K562 (cell line): ENCODE results near the gene SLC33A1. TPM values are rescaled to one million over a fixed set of nuclear protein-coding genes. Genes with fewer than 3 reads are reported as not detected.
A peak's percentile ranks its signal among the peaks of the same experiment; 100 is the strongest.

Experiments used
- AFF1 ChIP-seq, 2 experiments: fragments of 450-650 bp; IDR thresholded peaks; 2 replicates each; pipeline ENCODE4 v1.6.1; 2018; ENCODE audit warnings: mild to moderate bottlenecking in 2 of 2, low read depth in 1 of 2; ENCODE audit not compliant: partially characterized antibody in 2 of 2
- CSDE1 ChIP-seq, 2 experiments: fragments of 450-650 bp; IDR thresholded peaks; 2 replicates each; pipeline ENCODE4 v1.6.1; 2016; ENCODE audit warnings: mild to moderate bottlenecking in 1 of 2
- DNMT1 ChIP-seq: fragments of 450-650 bp; IDR thresholded peaks from 2 replicates; pipeline ENCODE4 v1.6.1; 2016; ENCODE audit warnings: antibody characterized with exemption, mild to moderate bottlenecking
- ELK1 ChIP-seq: sonication (generic); formaldehyde crosslinking; IDR thresholded peaks from 2 replicates; pipeline ENCODE4 v1.8.1; 2022; ENCODE audit warnings: missing genetic modification reagents
- ETS1 ChIP-seq: conservative IDR thresholded peaks from 2 replicates; pipeline ENCODE4 v1.6.1; 2011; ENCODE audit warnings: low read depth, mild to moderate bottlenecking, low read length; ENCODE audit not compliant: control insufficient read depth
- GTF2B ChIP-seq: IDR thresholded peaks from 2 replicates; pipeline ENCODE4 v1.6.1; 2011; ENCODE audit not compliant: insufficient read length; ENCODE audit errors: extremely low read depth
- JUNB ChIP-seq: fragments of 450-650 bp; formaldehyde crosslinking; conservative IDR thresholded peaks from 2 replicates; pipeline ENCODE4 v1.4.0; 2020; ENCODE audit warnings: mild to moderate bottlenecking
- LARP7 ChIP-seq: fragments of 450-650 bp; IDR thresholded peaks from 2 replicates; pipeline ENCODE4 v1.6.1; 2016
- MAFG ChIP-seq: fragments of 450-650 bp; conservative IDR thresholded peaks from 2 replicates; pipeline ENCODE4 v1.6.1; 2016; ENCODE audit warnings: missing genetic modification characterization, missing compliant biosample characterization
- MCM3 ChIP-seq: fragments of 450-650 bp; IDR thresholded peaks from 2 replicates; pipeline ENCODE4 v1.6.1; 2016
- MTA2 ChIP-seq: fragments of 450-650 bp; IDR thresholded peaks from 2 replicates; pipeline ENCODE4 v1.6.1; 2016; ENCODE audit warnings: low read depth
- NCOA1 ChIP-seq: fragments of 450-650 bp; IDR thresholded peaks from 2 replicates; pipeline ENCODE4 v1.6.1; 2016; ENCODE audit warnings: low read depth
- RBM14 ChIP-seq: fragments of 200-400 bp; formaldehyde crosslinking; IDR thresholded peaks from 2 replicates; pipeline ENCODE4 v1.6.1; 2018; ENCODE audit warnings: low read depth, mild to moderate bottlenecking, low read length, moderate library complexity, borderline replicate concordance; ENCODE audit not compliant: insufficient read depth
- SLC30A9 ChIP-seq: fragments of 250-450 bp; sonication (Bioruptor Pico); IDR thresholded peaks from 2 replicates; pipeline ENCODE4 v1.8.0; 2022; ENCODE audit warnings: mild to moderate bottlenecking, moderate library complexity
- STAG1 ChIP-seq: sonication (generic); formaldehyde crosslinking; IDR thresholded peaks from 2 replicates; pipeline ENCODE4 v1.5.0; 2020; ENCODE audit warnings: missing genetic modification reagents, borderline replicate concordance
- TCFL5 ChIP-seq: fragments of 250-450 bp; sonication (Bioruptor Pico); conservative IDR thresholded peaks from 2 replicates; pipeline ENCODE4 v1.6.1; 2021; ENCODE audit warnings: mild to moderate bottlenecking, moderate library complexity, matching md5 sums
- THAP7 ChIP-seq: fragments of 250-450 bp; sonication (Bioruptor Pico); IDR thresholded peaks from 2 replicates; pipeline ENCODE4 v1.5.0; 2021
- ZNF232 ChIP-seq: sonication (generic); formaldehyde crosslinking; IDR thresholded peaks from 2 replicates; pipeline ENCODE4 v1.8.0; 2022; ENCODE audit warnings: mild to moderate bottlenecking, missing genetic modification reagents
- ZNF253 ChIP-seq: fragments of 250-450 bp; sonication (Bioruptor Pico); conservative IDR thresholded peaks from 2 replicates; pipeline ENCODE4 v1.6.1; 2021; ENCODE audit warnings: mild to moderate bottlenecking
- ZNF766 ChIP-seq: fragments of 200-800 bp; sonication (Bioruptor generic); conservative IDR thresholded peaks from 2 replicates; pipeline ENCODE4 v1.6.1; 2016; ENCODE audit warnings: missing genetic modification characterization, missing compliant biosample characterization
- ZNF830 ChIP-seq: fragments of 250-450 bp; sonication (Bioruptor Pico); IDR thresholded peaks from 2 replicates; pipeline ENCODE4 v1.5.0; 2021; ENCODE audit warnings: mild to moderate bottlenecking
- polyA plus RNA-seq, 8 experiments: library from polyadenylated mRNA; depleted of rRNA in 4 of 8; stranded (reverse) in 5 of 8; unstranded in 3 of 8; fragments of >200 nt; fragmentation: Nextera tagmentation in 2 of 8; fragmentation: Illumina TruSeq in 1 of 8; extraction: Ambion mirVana in 2 of 8; extraction: Trizol in 1 of 8; gene quantifications; 2 replicates each; pipeline versions ENCODE4 v1.2.1 to v1.2.3, GENCODE V29; 2011 to 2014; ENCODE audit warnings: inconsistent platforms in 1 of 8, missing spikeins in 1 of 8
- total RNA-seq, 7 experiments: library from RNA; depleted of rRNA in 6 of 7; stranded (reverse); fragments of >200 nt in 6 of 7; fragmentation: Illumina TruSeq in 2 of 7; extraction: Trizol in 2 of 7; gene quantifications; 2 replicates each; pipeline versions ENCODE4 v1.2.1 to v1.2.3, GENCODE V29; 2011 to 2021; ENCODE audit warnings: low replicate concordance in 1 of 7

SLC33A1 gene
- total and polyA plus RNA-seq, 9 of the 15 experiments (the other 6 are each of a cell fraction or from before 2014, with no cell fraction given): 6.2 to 26.8 (median 19.6) TPM

GRCh38 chr3:155853214-155854140 lies 750 bp downstream of the SLC33A1 start (continued):
- no peak for TF ChIP-seq CSDE1 (IDR thresholded peaks at IDR 0.05)
- no peak for TF ChIP-seq RBM14
- no peak for TF ChIP-seq THAP7
- no peak for TF ChIP-seq MTA2
- no peak for TF ChIP-seq TCFL5 (CRISPR knock-in tag)
- TF ChIP-seq STAG1 (CRISPR knock-in tag): no peak
- TF ChIP-seq SLC30A9 (CRISPR knock-in tag): no peak
- no peak for TF ChIP-seq GTF2B
- TF ChIP-seq ZNF830 (CRISPR knock-in tag): no peak
- TF ChIP-seq LARP7: no peak
- no peak for TF ChIP-seq JUNB (CRISPR knock-in tag)
- TF ChIP-seq NCOA1: no peak
- TF ChIP-seq DNMT1: no peak
- TF ChIP-seq MAFG (tag): no peak
- TF ChIP-seq ZNF232 (CRISPR knock-in tag): no peak
- no peak for TF ChIP-seq MCM3
- no peak for TF ChIP-seq ETS1
- TF ChIP-seq ZNF766 (CRISPR knock-in tag): no peak
- no peak for TF ChIP-seq ELK1
- no peak for TF ChIP-seq ZNF253 (CRISPR knock-in tag)
- peak in 1 of 2 experiments; percentile 46 for TF ChIP-seq AFF1 (IDR thresholded peaks at IDR 0.05; ENCODE audit: low read depth in 1 of 2, partially characterized antibody in 2 of 2)
